ENCODE results near the gene DHPS. TPM values are rescaled to one million over a fixed set of nuclear protein-coding genes. Genes with fewer than 3 reads are reported as not detected.

The DHPS gene
- total and polyA plus RNA-seq, 2 donors (not counting 3 experiments of a cell fraction or from before 2014, with no cell fraction given), result 68.4 to 90.1 TPM

DNA sequence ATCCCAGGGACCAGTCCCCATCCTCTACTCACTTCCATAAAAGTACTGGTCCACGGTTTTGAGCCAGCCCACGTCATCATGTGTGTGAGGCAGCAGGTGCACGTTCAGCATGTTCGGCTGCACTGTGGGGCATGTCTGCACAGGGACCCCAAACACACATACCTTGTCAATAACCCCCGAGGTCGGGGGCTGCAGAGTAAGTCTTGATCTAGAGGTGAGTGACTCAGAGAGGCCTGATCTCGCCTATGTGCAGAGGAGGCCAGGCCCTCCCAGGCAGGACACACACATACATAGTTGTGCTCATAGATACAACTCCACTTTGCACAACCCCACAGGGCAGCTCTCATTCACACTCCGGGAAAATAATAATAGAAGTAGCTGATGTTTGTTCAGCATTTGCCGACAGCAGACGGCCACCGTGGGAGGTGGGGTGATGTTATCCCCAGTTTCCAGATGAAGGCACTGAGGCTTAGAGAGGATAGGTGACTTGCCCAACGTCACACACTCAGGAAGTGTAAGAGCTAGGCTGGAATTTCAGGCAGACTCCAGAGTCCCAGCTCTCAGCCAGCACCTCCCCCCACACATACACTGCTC, 15.9 kb downstream of the DHPS start:
- no peak overlapping the region for H3K27ac ChIP-seq (ENCODE audit: insufficient read depth, low read depth, low read length)
- peaks cover 16% of the 10 kb centered on the region for H3K79me2 ChIP-seq (ENCODE audit: control insufficient read depth, insufficient read depth, low read length)
- POLR2A ChIA-PET, result interaction anchor here (1.2 kb wide), 1 partner anchor 15 kb away, joined by 4 read pairs; no protein-coding TSS in a partner anchor
- intact Hi-C loops (cut with micrococcal nuclease), result loop anchor here (2.0 to 5.0 kb wide), 3 partner anchors 25 to 743 kb away; partner anchors contain the start of gene ZNF136
- peaks cover 20% of the 10 kb centered on the region for H3K4me1 ChIP-seq (ENCODE audit: control insufficient read depth, extremely low read depth, insufficient read depth, low read length)
- TF ChIP-seq FOS (IDR thresholded peaks at IDR 0.05; ENCODE audit: borderline replicate concordance, insufficient read depth, low read length), result no peak
- no peak for TF ChIP-seq POLR2A (IDR thresholded peaks at IDR 0.05; ENCODE audit: low read depth, low read length)
- no peak for TF ChIP-seq POLR2AphosphoS5 (IDR thresholded peaks at IDR 0.05; ENCODE audit: insufficient read depth, low read depth, low read length)
- TF ChIP-seq JUN (IDR thresholded peaks at IDR 0.05; ENCODE audit: borderline replicate concordance, insufficient read depth, insufficient read length, low read depth), result no peak
- no peak for TF ChIP-seq GATA2 (IDR thresholded peaks at IDR 0.05; ENCODE audit: insufficient read depth, insufficient read length, low read depth, low read length)
- TF ChIP-seq EZH2 (IDR thresholded peaks at IDR 0.05; ENCODE audit: borderline replicate concordance, low read depth, low read length, severe bottlenecking), result no peak
- TF ChIP-seq, protein P1, sequence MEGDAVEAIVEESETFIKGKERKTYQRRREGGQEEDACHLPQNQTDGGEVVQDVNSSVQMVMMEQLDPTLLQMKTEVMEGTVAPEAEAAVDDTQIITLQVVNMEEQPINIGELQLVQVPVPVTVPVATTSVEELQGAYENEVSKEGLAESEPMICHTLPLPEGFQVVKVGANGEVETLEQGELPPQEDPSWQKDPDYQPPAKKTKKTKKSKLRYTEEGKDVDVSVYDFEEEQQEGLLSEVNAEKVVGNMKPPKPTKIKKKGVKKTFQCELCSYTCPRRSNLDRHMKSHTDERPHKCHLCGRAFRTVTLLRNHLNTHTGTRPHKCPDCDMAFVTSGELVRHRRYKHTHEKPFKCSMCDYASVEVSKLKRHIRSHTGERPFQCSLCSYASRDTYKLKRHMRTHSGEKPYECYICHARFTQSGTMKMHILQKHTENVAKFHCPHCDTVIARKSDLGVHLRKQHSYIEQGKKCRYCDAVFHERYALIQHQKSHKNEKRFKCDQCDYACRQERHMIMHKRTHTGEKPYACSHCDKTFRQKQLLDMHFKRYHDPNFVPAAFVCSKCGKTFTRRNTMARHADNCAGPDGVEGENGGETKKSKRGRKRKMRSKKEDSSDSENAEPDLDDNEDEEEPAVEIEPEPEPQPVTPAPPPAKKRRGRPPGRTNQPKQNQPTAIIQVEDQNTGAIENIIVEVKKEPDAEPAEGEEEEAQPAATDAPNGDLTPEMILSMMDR (IDR thresholded peaks at IDR 0.05; ENCODE audit: extremely low read depth in 1 of 2, insufficient read depth in 1 of 2, low read depth in 1 of 2, low read length in 2 of 2), result no peak
- peaks cover 0 to 3% of the 10 kb centered on the region in 2 experiments for H3K36me3 ChIP-seq (ENCODE audit: control insufficient read depth in 2 of 2, extremely low read depth in 1 of 2, insufficient read depth in 2 of 2, low read length in 2 of 2)
- no peaks in the 10 kb centered on the region for H3K9me3 ChIP-seq (replicated peaks; ENCODE audit: control insufficient read depth, insufficient read depth, low read length)
- peak overlapping the region; percentile 60 to 73 (median 67) for H3K4me3 ChIP-seq (replicated peaks in 1 of 3; ENCODE audit: insufficient read depth in 1 of 3, low read depth in 1 of 3, low read length in 3 of 3)
- CTCF ChIA-PET, result interaction anchor here (0.6 to 2.1 kb wide), 8 partner anchors 11 to 742 kb away, joined by 3 to 7 read pairs (median 4); no protein-coding TSS in a partner anchor
- dilution Hi-C loops (cut with MboI; ENCODE audit: extremely low pct_ligation_motif_present, low sequenced_read_pairs), result no loop called here
- BruUV-seq (replicated peaks), result no TSS peak
- FAIRE-seq (no peak), DNase-seq (ENCODE audit: low read depth, low spot score) (no peak)
- H3K9me1 ChIP-seq (replicated peaks; ENCODE audit: control insufficient read depth, extremely low read depth, insufficient read depth, low read length), result no peaks in the 10 kb centered on the region
- H3K27me3 ChIP-seq (ENCODE audit: control insufficient read depth in 2 of 2, insufficient read depth in 2 of 2, low read length in 2 of 2), result no peaks in the 10 kb centered on the region
- no peaks in the 10 kb centered on the region for H4K20me1 ChIP-seq (replicated peaks; ENCODE audit: control insufficient read depth, extremely low read depth, insufficient read depth, low read length)
- H3K9ac ChIP-seq (replicated peaks; ENCODE audit: extremely low read depth, insufficient read depth, low read length), result peak overlapping the region; percentile 77
- peak overlapping the region; percentile 90 for H2AFZ ChIP-seq (ENCODE audit: low read depth, low read length)
- peak overlapping the region; percentile 70 for H3K4me2 ChIP-seq (ENCODE audit: insufficient read depth, low read length)
